WTC11 (cell line): ENCODE results near the gene SLC38A4. TPM values are rescaled to one million over a fixed set of nuclear protein-coding genes. Genes with fewer than 3 reads are reported as not detected.

Source experiments
- ATAC-seq: fragments of 200-7000 bp; cut with Tn5 transposase; 2 replicates; pipeline ENCODE4 v1.10.0; 2021; ENCODE audit warnings: mild to moderate bottlenecking, moderate library complexity
- CTCF ChIA-PET: fragments of 300-600 bp; sonication (Branson Sonifier 250); formaldehyde crosslinking; loops from one replicate; lab custom pipeline; 2021; ENCODE audit warnings: antibody characterized with exemption; lab: Charles Lee
- POLR2A ChIA-PET: fragments of 350-600 bp; sonication (Branson Sonifier 250); formaldehyde crosslinking; loops from one replicate; lab custom pipeline; 2021; ENCODE audit warnings: antibody characterized with exemption; lab: Charles Lee
- DNase-seq: peaks from one replicate; pipeline ENCODE4 v3.0.0; 2021; ENCODE audit warnings: low spot score
- H3K27ac Mint-ChIP-seq: 2 replicates; pipeline ENCODE4 v1.8.0; 2021; ENCODE audit warnings: mixed read lengths
- H3K27me3 Mint-ChIP-seq: 2 replicates; pipeline ENCODE4 v1.8.0; 2021; ENCODE audit warnings: low read depth, mild to moderate bottlenecking, moderate library complexity, mixed read lengths
- H3K36me3 Mint-ChIP-seq: 2 replicates; pipeline ENCODE4 v1.8.0; 2021; ENCODE audit warnings: mixed read lengths
- H3K4me1 Mint-ChIP-seq: 2 replicates; pipeline ENCODE4 v1.8.0; 2022; ENCODE audit warnings: mixed read lengths
- H3K4me3 Mint-ChIP-seq: 2 replicates; pipeline ENCODE4 v1.8.0; 2021; ENCODE audit warnings: mild to moderate bottlenecking, moderate library complexity, mixed read lengths
- H3K9me3 Mint-ChIP-seq: 2 replicates; pipeline ENCODE4 v1.8.0; 2021; ENCODE audit warnings: mixed read lengths
- ELF4 ChIP-seq: sonication (generic); formaldehyde crosslinking; IDR thresholded peaks from 2 replicates; pipeline ENCODE4 v1.8.1; 2022; ENCODE audit warnings: low read depth, mild to moderate bottlenecking, moderate library complexity, missing genetic modification reagents
- ETV6 ChIP-seq: sonication (generic); formaldehyde crosslinking; IDR thresholded peaks from 2 replicates; pipeline ENCODE4 v1.8.1; 2022; ENCODE audit warnings: mild to moderate bottlenecking, missing genetic modification reagents
- FOXJ3 ChIP-seq: sonication (generic); formaldehyde crosslinking; IDR thresholded peaks from 2 replicates; pipeline ENCODE4 v1.9.0; 2021; ENCODE audit warnings: missing genetic modification reagents, mild to moderate bottlenecking, borderline replicate concordance
- FOXP1 ChIP-seq: sonication (generic); formaldehyde crosslinking; IDR thresholded peaks from 2 replicates; pipeline ENCODE4 v1.8.0; 2022; ENCODE audit warnings: missing genetic modification reagents, mild to moderate bottlenecking, moderate library complexity, borderline replicate concordance
- GABPB1 ChIP-seq: sonication (generic); formaldehyde crosslinking; IDR thresholded peaks from 2 replicates; pipeline ENCODE4 v1.8.1; 2023; ENCODE audit warnings: mild to moderate bottlenecking, missing genetic modification reagents
- GRHL2 ChIP-seq: fragments of 250-450 bp; sonication (Bioruptor Pico); IDR thresholded peaks from 2 replicates; pipeline ENCODE4 v1.8.0; 2022; ENCODE audit warnings: mild to moderate bottlenecking, moderate library complexity; ENCODE audit not compliant: insufficient replicate concordance, severe bottlenecking
- HMGA2 ChIP-seq: fragments of 250-450 bp; sonication (Bioruptor Pico); IDR thresholded peaks from 2 replicates; pipeline ENCODE4 v1.4.0; 2021; ENCODE audit warnings: mild to moderate bottlenecking, moderate library complexity
- IRF2 ChIP-seq: sonication (generic); formaldehyde crosslinking; IDR thresholded peaks from 2 replicates; pipeline ENCODE4 v1.8.0; 2022; ENCODE audit warnings: low read depth, missing genetic modification reagents, borderline replicate concordance
- MXD4 ChIP-seq: fragments of 250-450 bp; sonication (Bioruptor Pico); IDR thresholded peaks from 2 replicates; pipeline ENCODE4 v1.8.0; 2021; ENCODE audit warnings: mild to moderate bottlenecking, moderate library complexity, borderline replicate concordance
- NR2C2 ChIP-seq: sonication (generic); formaldehyde crosslinking; IDR thresholded peaks from 2 replicates; pipeline ENCODE4 v1.8.0; 2022; ENCODE audit warnings: mild to moderate bottlenecking, missing genetic modification reagents
- NR3C1 ChIP-seq: sonication (generic); formaldehyde crosslinking; conservative IDR thresholded peaks from 2 replicates; pipeline ENCODE4 v1.8.1; 2023; ENCODE audit warnings: low read depth, mild to moderate bottlenecking, missing genetic modification reagents
- PRRX2 ChIP-seq: fragments of 250-450 bp; sonication (Bioruptor Pico); IDR thresholded peaks from 2 replicates; pipeline ENCODE4 v1.8.0; 2021; ENCODE audit warnings: mild to moderate bottlenecking
- SMAD4 ChIP-seq: sonication (generic); formaldehyde crosslinking; IDR thresholded peaks from 2 replicates; pipeline ENCODE4 v1.8.0; 2022; ENCODE audit warnings: mild to moderate bottlenecking, missing genetic modification reagents
- TP53 ChIP-seq: sonication (generic); formaldehyde crosslinking; IDR thresholded peaks from 2 replicates; pipeline ENCODE4 v1.8.1; 2023; ENCODE audit warnings: mild to moderate bottlenecking, missing genetic modification reagents
- ZNF232 ChIP-seq: sonication (generic); formaldehyde crosslinking; IDR thresholded peaks from 2 replicates; pipeline ENCODE4 v1.8.0; 2022; ENCODE audit warnings: mild to moderate bottlenecking, missing genetic modification reagents
- ZNF263 ChIP-seq: sonication (generic); formaldehyde crosslinking; IDR thresholded peaks from 2 replicates; pipeline ENCODE4 v1.8.1; 2022; ENCODE audit warnings: low read depth, mild to moderate bottlenecking, moderate library complexity, missing genetic modification reagents
- total RNA-seq: library from RNA; stranded (reverse); gene quantifications from 3 replicates; pipeline ENCODE4 v1.2.3, GENCODE V29; 2021
- TF ChIP-seq, protein P1 (sequence below): fragments of 250-450 bp; sonication (Bioruptor Pico); IDR thresholded peaks from 2 replicates; pipeline ENCODE4 v1.8.0; 2021; ENCODE audit warnings: mild to moderate bottlenecking
- TF ChIP-seq, protein P2 (sequence below): sonication (generic); formaldehyde crosslinking; IDR thresholded peaks from 2 replicates; pipeline ENCODE4 v1.8.0; 2023; ENCODE audit warnings: mild to moderate bottlenecking, missing genetic modification reagents
- TF ChIP-seq, protein P3 (sequence below): sonication (generic); formaldehyde crosslinking; conservative IDR thresholded peaks from 2 replicates; pipeline ENCODE4 v1.8.1; 2022; ENCODE audit warnings: mild to moderate bottlenecking, missing genetic modification reagents
- TF ChIP-seq, protein P4 (sequence below): sonication (generic); formaldehyde crosslinking; IDR thresholded peaks from 2 replicates; pipeline ENCODE4 v1.8.1; 2022; ENCODE audit warnings: missing genetic modification reagents, borderline replicate concordance
- TF ChIP-seq, protein P5 (sequence below): sonication (generic); formaldehyde crosslinking; IDR thresholded peaks from 2 replicates; pipeline ENCODE4 v1.8.1; 2023; ENCODE audit warnings: mild to moderate bottlenecking, missing genetic modification reagents
- TF ChIP-seq, protein P6 (sequence below): sonication (generic); formaldehyde crosslinking; IDR thresholded peaks from 2 replicates; pipeline ENCODE4 v1.8.0; 2023; ENCODE audit warnings: missing genetic modification reagents

The SLC38A4 gene
- total RNA-seq, 1 experiment from 2014 or later, result 6.1 TPM

DNA sequence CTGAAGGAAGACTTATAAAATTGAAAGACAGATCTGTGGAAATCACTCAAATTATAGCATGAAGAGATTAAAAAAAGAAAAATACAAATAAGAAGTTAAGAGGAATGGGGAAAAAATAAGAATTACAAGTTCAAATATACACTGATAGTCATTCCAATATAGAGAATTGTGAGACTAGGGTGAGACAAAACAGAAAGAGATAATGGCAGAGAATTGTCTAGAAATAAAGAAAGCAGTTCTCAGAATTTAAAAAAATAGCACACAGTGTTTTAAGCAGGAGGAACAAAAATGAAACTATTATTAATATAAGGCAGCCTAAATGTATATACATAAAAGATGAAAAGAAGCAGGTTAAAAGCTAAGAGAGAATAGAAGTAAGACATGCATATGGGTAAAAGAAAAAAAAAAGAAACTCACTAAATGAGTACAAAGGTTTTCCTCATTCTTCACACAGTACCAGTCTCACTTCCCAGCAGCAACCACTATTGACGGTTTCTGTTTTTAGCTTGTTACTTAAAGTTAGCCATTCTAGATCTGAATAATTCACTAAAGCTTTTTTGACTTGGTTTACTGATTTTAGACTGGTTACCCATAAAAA lies 31.1 kb downstream of the SLC38A4 start:
- CTCF ChIA-PET, result no interaction called here
- no peak for DNase-seq
- Mint-ChIP-seq H3K27me3 (no peaks in the 10 kb centered on the region), H3K4me1 (peaks cover 11% of the 10 kb centered on the region), H3K27ac (no peak overlapping the region), H3K36me3 (peaks cover 2% of the 10 kb centered on the region; the same call in 1 of the 2 replicates), H3K4me3 (no peak overlapping the region), H3K9me3 (peaks cover 24% of the 10 kb centered on the region)
- POLR2A ChIA-PET, result no interaction called here
- TF ChIP-seq, protein P1, sequence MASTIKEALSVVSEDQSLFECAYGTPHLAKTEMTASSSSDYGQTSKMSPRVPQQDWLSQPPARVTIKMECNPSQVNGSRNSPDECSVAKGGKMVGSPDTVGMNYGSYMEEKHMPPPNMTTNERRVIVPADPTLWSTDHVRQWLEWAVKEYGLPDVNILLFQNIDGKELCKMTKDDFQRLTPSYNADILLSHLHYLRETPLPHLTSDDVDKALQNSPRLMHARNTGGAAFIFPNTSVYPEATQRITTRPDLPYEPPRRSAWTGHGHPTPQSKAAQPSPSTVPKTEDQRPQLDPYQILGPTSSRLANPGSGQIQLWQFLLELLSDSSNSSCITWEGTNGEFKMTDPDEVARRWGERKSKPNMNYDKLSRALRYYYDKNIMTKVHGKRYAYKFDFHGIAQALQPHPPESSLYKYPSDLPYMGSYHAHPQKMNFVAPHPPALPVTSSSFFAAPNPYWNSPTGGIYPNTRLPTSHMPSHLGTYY (CRISPR knock-in tag), result no peak
- TF ChIP-seq, protein P2, sequence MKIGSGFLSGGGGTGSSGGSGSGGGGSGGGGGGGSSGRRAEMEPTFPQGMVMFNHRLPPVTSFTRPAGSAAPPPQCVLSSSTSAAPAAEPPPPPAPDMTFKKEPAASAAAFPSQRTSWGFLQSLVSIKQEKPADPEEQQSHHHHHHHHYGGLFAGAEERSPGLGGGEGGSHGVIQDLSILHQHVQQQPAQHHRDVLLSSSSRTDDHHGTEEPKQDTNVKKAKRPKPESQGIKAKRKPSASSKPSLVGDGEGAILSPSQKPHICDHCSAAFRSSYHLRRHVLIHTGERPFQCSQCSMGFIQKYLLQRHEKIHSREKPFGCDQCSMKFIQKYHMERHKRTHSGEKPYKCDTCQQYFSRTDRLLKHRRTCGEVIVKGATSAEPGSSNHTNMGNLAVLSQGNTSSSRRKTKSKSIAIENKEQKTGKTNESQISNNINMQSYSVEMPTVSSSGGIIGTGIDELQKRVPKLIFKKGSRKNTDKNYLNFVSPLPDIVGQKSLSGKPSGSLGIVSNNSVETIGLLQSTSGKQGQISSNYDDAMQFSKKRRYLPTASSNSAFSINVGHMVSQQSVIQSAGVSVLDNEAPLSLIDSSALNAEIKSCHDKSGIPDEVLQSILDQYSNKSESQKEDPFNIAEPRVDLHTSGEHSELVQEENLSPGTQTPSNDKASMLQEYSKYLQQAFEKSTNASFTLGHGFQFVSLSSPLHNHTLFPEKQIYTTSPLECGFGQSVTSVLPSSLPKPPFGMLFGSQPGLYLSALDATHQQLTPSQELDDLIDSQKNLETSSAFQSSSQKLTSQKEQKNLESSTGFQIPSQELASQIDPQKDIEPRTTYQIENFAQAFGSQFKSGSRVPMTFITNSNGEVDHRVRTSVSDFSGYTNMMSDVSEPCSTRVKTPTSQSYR, result no peak
- TF ChIP-seq SMAD4 (CRISPR knock-in tag) (no peak), ZNF232 (CRISPR knock-in tag) (no peak), ELF4 (CRISPR knock-in tag) (no peak)
- TF ChIP-seq, protein P3, sequence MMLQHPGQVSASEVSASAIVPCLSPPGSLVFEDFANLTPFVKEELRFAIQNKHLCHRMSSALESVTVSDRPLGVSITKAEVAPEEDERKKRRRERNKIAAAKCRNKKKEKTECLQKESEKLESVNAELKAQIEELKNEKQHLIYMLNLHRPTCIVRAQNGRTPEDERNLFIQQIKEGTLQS, result no peak
- ATAC-seq, result no peak

DNA sequence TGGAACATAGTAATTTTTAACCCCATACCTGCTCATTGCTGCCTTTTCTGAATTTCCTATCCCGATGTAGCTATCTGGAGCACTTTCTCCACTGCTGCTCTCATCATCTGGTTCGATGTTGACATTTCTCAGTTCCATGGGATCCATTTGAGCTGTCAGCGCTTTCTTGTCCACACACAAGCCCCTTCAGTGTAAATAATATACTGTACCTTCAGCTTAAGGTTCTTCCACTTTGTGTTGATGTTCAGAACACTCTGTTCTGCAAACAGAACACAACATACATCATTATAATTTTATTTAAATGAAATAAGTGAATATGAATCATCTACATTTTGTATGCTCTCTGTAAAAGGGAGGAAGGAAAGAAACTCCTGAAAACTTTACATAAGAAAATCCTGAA lies 32.9 kb downstream of the SLC38A4 start:
- Mint-ChIP-seq H3K9me3 (peaks cover 21% of the 10 kb centered on the region), H3K4me3 (no peak overlapping the region), H3K4me1 (peaks cover 11% of the 10 kb centered on the region), H3K27ac (no peak overlapping the region), H3K36me3 (peaks cover 2% of the 10 kb centered on the region; the same call in 1 of the 2 replicates), H3K27me3 (no peaks in the 10 kb centered on the region)
- ChIA-PET POLR2A (interaction anchor here (0.5 to 0.6 kb wide), 2 partner anchors 67 to 500 kb away, joined by 3 to 4 read pairs; no protein-coding TSS in a partner anchor), CTCF (no interaction called here)
- ATAC-seq (no peak), DNase-seq (no peak)
- TF ChIP-seq ZNF263 (CRISPR knock-in tag), result no peak
- no peak for TF ChIP-seq MXD4 (CRISPR knock-in tag)
- TF ChIP-seq ELF4 (CRISPR knock-in tag), result no peak
- no peak for TF ChIP-seq IRF2
- TF ChIP-seq ZNF232 (CRISPR knock-in tag), result no peak
- TF ChIP-seq NR2C2 (CRISPR knock-in tag), result no peak
- TF ChIP-seq GRHL2 (CRISPR knock-in tag), result no peak
- TF ChIP-seq PRRX2 (CRISPR knock-in tag), result no peak
- no peak for TF ChIP-seq FOXP1 (CRISPR knock-in tag)
- no peak for TF ChIP-seq HMGA2 (CRISPR knock-in tag)

DNA sequence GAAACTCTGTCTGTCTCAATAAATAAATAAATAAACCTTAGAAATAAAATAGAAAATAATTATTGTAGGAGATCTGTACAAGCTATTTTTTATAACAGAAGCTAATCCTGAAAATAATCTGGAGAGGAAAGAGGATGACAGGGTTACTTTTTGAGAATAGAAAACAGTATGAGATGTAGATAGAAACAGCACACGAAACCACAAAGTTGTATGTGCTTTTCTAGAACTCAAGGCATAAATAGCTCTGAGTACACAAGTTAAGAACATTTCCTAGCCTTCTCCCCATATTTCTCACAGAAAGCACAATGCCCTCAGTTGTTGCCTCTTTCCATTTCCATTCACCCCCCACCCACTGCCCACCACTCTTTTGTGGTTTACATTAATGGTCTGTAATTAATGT lies 35.7 kb downstream of the SLC38A4 start:
- peaks cover 9% of the 10 kb centered on the region for H3K9me3 Mint-ChIP-seq
- POLR2A ChIA-PET, result no interaction called here
- DNase-seq, result no peak
- peaks cover 11% of the 10 kb centered on the region for H3K4me1 Mint-ChIP-seq
- ATAC-seq, result no peak
- no peak overlapping the region for H3K4me3 Mint-ChIP-seq
- no peak overlapping the region for H3K27ac Mint-ChIP-seq
- CTCF ChIA-PET, result no interaction called here
- H3K36me3 Mint-ChIP-seq, result peaks cover 2% of the 10 kb centered on the region; the same call in 1 of the 2 replicates
- H3K27me3 Mint-ChIP-seq, result no peaks in the 10 kb centered on the region
- TF ChIP-seq, protein P4, sequence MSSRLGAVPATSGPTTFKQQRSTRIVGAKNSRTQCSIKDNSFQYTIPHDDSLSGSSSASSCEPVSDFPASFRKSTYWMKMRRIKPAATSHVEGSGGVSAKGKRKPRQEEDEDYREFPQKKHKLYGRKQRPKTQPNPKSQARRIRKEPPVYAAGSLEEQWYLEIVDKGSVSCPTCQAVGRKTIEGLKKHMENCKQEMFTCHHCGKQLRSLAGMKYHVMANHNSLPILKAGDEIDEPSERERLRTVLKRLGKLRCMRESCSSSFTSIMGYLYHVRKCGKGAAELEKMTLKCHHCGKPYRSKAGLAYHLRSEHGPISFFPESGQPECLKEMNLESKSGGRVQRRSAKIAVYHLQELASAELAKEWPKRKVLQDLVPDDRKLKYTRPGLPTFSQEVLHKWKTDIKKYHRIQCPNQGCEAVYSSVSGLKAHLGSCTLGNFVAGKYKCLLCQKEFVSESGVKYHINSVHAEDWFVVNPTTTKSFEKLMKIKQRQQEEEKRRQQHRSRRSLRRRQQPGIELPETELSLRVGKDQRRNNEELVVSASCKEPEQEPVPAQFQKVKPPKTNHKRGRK (CRISPR knock-in tag), result no peak
- no peak for TF ChIP-seq NR3C1 (CRISPR knock-in tag)
- no peak for TF ChIP-seq MXD4 (CRISPR knock-in tag)
- TF ChIP-seq, protein P5, sequence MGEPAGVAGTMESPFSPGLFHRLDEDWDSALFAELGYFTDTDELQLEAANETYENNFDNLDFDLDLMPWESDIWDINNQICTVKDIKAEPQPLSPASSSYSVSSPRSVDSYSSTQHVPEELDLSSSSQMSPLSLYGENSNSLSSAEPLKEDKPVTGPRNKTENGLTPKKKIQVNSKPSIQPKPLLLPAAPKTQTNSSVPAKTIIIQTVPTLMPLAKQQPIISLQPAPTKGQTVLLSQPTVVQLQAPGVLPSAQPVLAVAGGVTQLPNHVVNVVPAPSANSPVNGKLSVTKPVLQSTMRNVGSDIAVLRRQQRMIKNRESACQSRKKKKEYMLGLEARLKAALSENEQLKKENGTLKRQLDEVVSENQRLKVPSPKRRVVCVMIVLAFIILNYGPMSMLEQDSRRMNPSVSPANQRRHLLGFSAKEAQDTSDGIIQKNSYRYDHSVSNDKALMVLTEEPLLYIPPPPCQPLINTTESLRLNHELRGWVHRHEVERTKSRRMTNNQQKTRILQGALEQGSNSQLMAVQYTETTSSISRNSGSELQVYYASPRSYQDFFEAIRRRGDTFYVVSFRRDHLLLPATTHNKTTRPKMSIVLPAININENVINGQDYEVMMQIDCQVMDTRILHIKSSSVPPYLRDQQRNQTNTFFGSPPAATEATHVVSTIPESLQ (CRISPR knock-in tag), result no peak
- no peak for TF ChIP-seq TP53
- no peak for TF ChIP-seq FOXJ3
- TF ChIP-seq ELF4 (CRISPR knock-in tag), result no peak
- TF ChIP-seq, protein P6, sequence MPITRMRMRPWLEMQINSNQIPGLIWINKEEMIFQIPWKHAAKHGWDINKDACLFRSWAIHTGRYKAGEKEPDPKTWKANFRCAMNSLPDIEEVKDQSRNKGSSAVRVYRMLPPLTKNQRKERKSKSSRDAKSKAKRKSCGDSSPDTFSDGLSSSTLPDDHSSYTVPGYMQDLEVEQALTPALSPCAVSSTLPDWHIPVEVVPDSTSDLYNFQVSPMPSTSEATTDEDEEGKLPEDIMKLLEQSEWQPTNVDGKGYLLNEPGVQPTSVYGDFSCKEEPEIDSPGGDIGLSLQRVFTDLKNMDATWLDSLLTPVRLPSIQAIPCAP (CRISPR knock-in tag), result no peak
- TF ChIP-seq ETV6, result no peak
- no peak for TF ChIP-seq GABPB1 (CRISPR knock-in tag)
